ENCODE results near the gene FAM185A.

FAM185A gene

DNA sequence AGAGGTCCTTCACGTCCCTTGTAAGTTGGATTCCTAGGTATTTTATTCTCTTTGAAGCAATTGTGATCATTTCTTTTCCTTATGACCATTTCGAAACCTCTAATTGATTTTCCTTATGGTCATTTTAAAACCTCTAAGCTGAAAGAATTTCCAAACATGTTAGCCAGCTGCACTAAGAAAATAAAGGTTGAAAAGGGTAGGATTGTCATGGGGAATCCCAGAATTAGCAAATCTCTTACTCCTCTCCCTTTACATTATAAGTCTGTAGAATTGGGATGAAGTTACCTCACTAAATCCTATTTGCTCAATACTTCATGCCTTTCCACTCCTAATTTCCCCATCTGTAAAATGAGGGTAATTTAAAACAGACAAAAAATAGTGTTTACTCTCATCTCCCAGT is 79.5 kb downstream of the FAM185A start:
- H3K79me1 ChIP-seq (ENCODE audit: low read length): no peaks in the 10 kb centered on the region
- no peak overlapping the region for H4K91ac ChIP-seq (ENCODE audit: low read depth, low read length)
- no peak overlapping the region for H4K12ac ChIP-seq (ENCODE audit: low read depth, low read length)
- H4K8ac ChIP-seq (ENCODE audit: low read depth, low read length): no peak overlapping the region
- no peak overlapping the region for H2AFZ ChIP-seq (ENCODE audit: insufficient read depth, low read length, poor library complexity)
- H2BK5ac ChIP-seq (ENCODE audit: low read depth, low read length, poor library complexity): no peak overlapping the region
- no peak overlapping the region for H3K14ac ChIP-seq (ENCODE audit: low read length)
- no peak overlapping the region for H2BK120ac ChIP-seq (ENCODE audit: insufficient read depth, low read length, poor library complexity)
- H3K4ac ChIP-seq (ENCODE audit: low read depth, low read length): no peak overlapping the region
- no peak overlapping the region for H3K27ac ChIP-seq (ENCODE audit: low read depth, low read length)
- H3K23ac ChIP-seq (ENCODE audit: low read length): no peak overlapping the region
- H3K4me2 ChIP-seq (ENCODE audit: low read length): no peak overlapping the region
- no peak overlapping the region for H2AK5ac ChIP-seq (ENCODE audit: low read length)
- H3K36me3 ChIP-seq (ENCODE audit: control insufficient read depth in 1 of 2, insufficient read depth in 2 of 2, low read length in 2 of 2): peaks cover 2 to 3% of the 10 kb centered on the region in 2 experiments
- no peak overlapping the region for H3K18ac ChIP-seq (ENCODE audit: low read length)
- no CpG with 5 or more reads among the region's 2 CpGs for WGBS (ENCODE audit: extremely low coverage, insufficient coverage, insufficient read length)
- H3K9me3 ChIP-seq (ENCODE audit: insufficient read depth, low read depth, low read length): no peaks in the 10 kb centered on the region
- no peak overlapping the region for H2BK12ac ChIP-seq (ENCODE audit: low read length)
- peaks cover 1% of the 10 kb centered on the region for H3K79me2 ChIP-seq (ENCODE audit: control insufficient read depth, insufficient read depth, low read length, poor library complexity)
- peaks cover 7 to 12% of the 10 kb centered on the region in 2 experiments for H3K4me1 ChIP-seq (ENCODE audit: control insufficient read depth in 1 of 2, insufficient read depth in 2 of 2, low read length in 2 of 2)
- H3K27me3 ChIP-seq (ENCODE audit: insufficient read depth, low read length): no peaks in the 10 kb centered on the region
- DNase-seq: no peak
- no peak overlapping the region for H3K9ac ChIP-seq (ENCODE audit: low read length)
- no peak overlapping the region for H3K4me3 ChIP-seq (ENCODE audit: low read depth, low read length)

DNA sequence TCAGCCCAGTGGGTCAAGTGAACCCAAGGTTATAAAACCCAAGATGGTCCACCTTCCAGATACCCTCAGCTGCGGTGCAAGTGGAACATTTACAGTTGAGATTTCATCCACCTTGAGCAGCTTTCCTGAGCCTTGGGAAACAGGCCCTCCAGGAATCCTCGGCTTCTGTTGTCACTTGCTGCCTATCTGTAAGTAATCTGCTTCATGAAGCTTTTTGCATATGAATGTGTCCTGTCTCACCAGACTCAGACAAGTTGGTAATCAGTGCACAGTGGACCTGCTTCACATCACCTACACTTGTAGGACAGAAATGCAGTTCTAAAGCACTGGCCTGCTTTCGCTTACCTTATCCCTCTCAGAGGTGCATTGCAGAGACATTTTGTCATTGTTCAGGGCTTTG is 80.3 kb downstream of the FAM185A start:
- H3K9me3 ChIP-seq (ENCODE audit: insufficient read depth, low read depth, low read length): no peaks in the 10 kb centered on the region
- no peak overlapping the region for H3K9ac ChIP-seq (ENCODE audit: low read length)
- peaks cover 7 to 12% of the 10 kb centered on the region in 2 experiments for H3K4me1 ChIP-seq (ENCODE audit: control insufficient read depth in 1 of 2, insufficient read depth in 2 of 2, low read length in 2 of 2)
- no peak overlapping the region for H3K14ac ChIP-seq (ENCODE audit: low read length)
- H2AFZ ChIP-seq (ENCODE audit: insufficient read depth, low read length, poor library complexity): no peak overlapping the region
- H2BK120ac ChIP-seq (ENCODE audit: insufficient read depth, low read length, poor library complexity): no peak overlapping the region
- no peak overlapping the region for H3K4me3 ChIP-seq (ENCODE audit: low read depth, low read length)
- no peak overlapping the region for H3K18ac ChIP-seq (ENCODE audit: low read length)
- H3K27ac ChIP-seq (ENCODE audit: low read depth, low read length): peak overlapping the region; percentile 65
- H3K27me3 ChIP-seq (ENCODE audit: insufficient read depth, low read length): no peaks in the 10 kb centered on the region
- no peak overlapping the region for H2AK5ac ChIP-seq (ENCODE audit: low read length)
- peak overlapping the region; percentile 29 for H3K4me2 ChIP-seq (ENCODE audit: low read length)
- peaks cover 2 to 3% of the 10 kb centered on the region in 2 experiments for H3K36me3 ChIP-seq (ENCODE audit: control insufficient read depth in 1 of 2, insufficient read depth in 2 of 2, low read length in 2 of 2)
- H3K23ac ChIP-seq (ENCODE audit: low read length): no peak overlapping the region
- no CpG with 5 or more reads among the region's 3 CpGs for WGBS (ENCODE audit: extremely low coverage, insufficient coverage, insufficient read length)
- no peak overlapping the region for H3K4ac ChIP-seq (ENCODE audit: low read depth, low read length)
- H3K79me2 ChIP-seq (ENCODE audit: control insufficient read depth, insufficient read depth, low read length, poor library complexity): peaks cover 1% of the 10 kb centered on the region
- H3K79me1 ChIP-seq (ENCODE audit: low read length): no peaks in the 10 kb centered on the region
- no peak overlapping the region for H4K91ac ChIP-seq (ENCODE audit: low read depth, low read length)
- H4K12ac ChIP-seq (ENCODE audit: low read depth, low read length): no peak overlapping the region
- H2BK5ac ChIP-seq (ENCODE audit: low read depth, low read length, poor library complexity): peak overlapping the region; percentile 37
- peak overlapping the region; percentile 36 for H2BK12ac ChIP-seq (ENCODE audit: low read length)
- no peak for DNase-seq
- H4K8ac ChIP-seq (ENCODE audit: low read depth, low read length): no peak overlapping the region

DNA sequence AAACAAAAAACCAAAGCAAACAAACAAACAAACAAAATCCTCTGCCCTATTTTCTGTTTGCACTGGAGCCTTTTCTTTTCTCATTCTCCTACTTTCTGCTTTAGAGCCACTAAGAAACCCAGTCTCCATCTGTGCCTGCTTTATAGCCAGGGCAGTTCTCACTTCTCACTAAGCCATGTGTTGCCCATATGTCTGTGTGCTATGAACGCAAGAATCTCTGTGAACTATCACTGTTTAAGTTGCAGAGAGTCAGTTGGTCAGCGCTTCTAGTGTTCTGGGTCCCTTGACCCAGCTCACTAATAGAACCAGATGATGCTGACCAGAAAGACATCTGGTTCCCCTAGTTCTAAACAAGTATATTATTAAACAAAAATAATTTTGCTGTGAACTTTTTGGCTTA is 81.4 kb downstream of the FAM185A start:
- H3K79me2 ChIP-seq (ENCODE audit: control insufficient read depth, insufficient read depth, low read length, poor library complexity): peaks cover 1% of the 10 kb centered on the region
- no peak overlapping the region for H3K4me3 ChIP-seq (ENCODE audit: low read depth, low read length)
- H3K36me3 ChIP-seq (ENCODE audit: control insufficient read depth in 1 of 2, insufficient read depth in 2 of 2, low read length in 2 of 2): peaks cover 2 to 3% of the 10 kb centered on the region in 2 experiments
- H2AFZ ChIP-seq (ENCODE audit: insufficient read depth, low read length, poor library complexity): no peak overlapping the region
- no peak for DNase-seq
- no peak overlapping the region for H3K23ac ChIP-seq (ENCODE audit: low read length)
- no peak overlapping the region for H3K4ac ChIP-seq (ENCODE audit: low read depth, low read length)
- H2BK5ac ChIP-seq (ENCODE audit: low read depth, low read length, poor library complexity): no peak overlapping the region
- no peak overlapping the region for H4K91ac ChIP-seq (ENCODE audit: low read depth, low read length)
- no peak overlapping the region for H3K9ac ChIP-seq (ENCODE audit: low read length)
- H3K4me1 ChIP-seq (ENCODE audit: control insufficient read depth in 1 of 2, insufficient read depth in 2 of 2, low read length in 2 of 2): peaks cover 7 to 14% of the 10 kb centered on the region in 2 experiments
- no CpG with 5 or more reads among the region's 2 CpGs for WGBS (ENCODE audit: extremely low coverage, insufficient coverage, insufficient read length)
- H2BK12ac ChIP-seq (ENCODE audit: low read length): no peak overlapping the region
- H3K79me1 ChIP-seq (ENCODE audit: low read length): no peaks in the 10 kb centered on the region
- no peak overlapping the region for H3K27ac ChIP-seq (ENCODE audit: low read depth, low read length)
- H3K4me2 ChIP-seq (ENCODE audit: low read length): no peak overlapping the region
- H3K14ac ChIP-seq (ENCODE audit: low read length): no peak overlapping the region
- H2AK5ac ChIP-seq (ENCODE audit: low read length): no peak overlapping the region
- H3K9me3 ChIP-seq (ENCODE audit: insufficient read depth, low read depth, low read length): no peaks in the 10 kb centered on the region
- no peak overlapping the region for H2BK120ac ChIP-seq (ENCODE audit: insufficient read depth, low read length, poor library complexity)
- no peaks in the 10 kb centered on the region for H3K27me3 ChIP-seq (ENCODE audit: insufficient read depth, low read length)
- no peak overlapping the region for H4K12ac ChIP-seq (ENCODE audit: low read depth, low read length)
- no peak overlapping the region for H3K18ac ChIP-seq (ENCODE audit: low read length)
- H4K8ac ChIP-seq (ENCODE audit: low read depth, low read length): no peak overlapping the region

DNA sequence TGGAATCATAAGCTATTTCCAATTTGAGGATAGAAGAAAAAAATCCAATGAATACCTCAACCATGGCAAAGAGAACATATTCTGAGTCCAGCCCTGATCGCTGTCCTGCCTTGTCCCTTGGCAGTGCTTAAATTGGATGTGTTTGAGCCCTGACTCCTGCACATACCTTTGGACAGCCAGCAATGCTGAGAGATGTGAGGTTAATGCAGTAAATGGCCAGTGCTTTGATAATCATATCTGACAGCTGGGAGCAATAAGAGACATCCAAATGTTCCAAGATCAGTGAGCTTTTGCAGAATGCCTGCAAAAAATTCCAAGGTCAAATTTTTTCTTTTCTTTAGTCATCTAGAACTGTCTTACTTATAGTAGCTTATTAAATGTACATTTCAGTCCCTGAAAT is 83.9 kb downstream of the FAM185A start:
- no peak overlapping the region for H3K4me2 ChIP-seq (ENCODE audit: low read length)
- no peak for DNase-seq
- no peak overlapping the region for H3K18ac ChIP-seq (ENCODE audit: low read length)
- H2AK5ac ChIP-seq (ENCODE audit: low read length): no peak overlapping the region
- H3K79me1 ChIP-seq (ENCODE audit: low read length): no peaks in the 10 kb centered on the region
- no peak overlapping the region for H3K14ac ChIP-seq (ENCODE audit: low read length)
- H3K4me1 ChIP-seq (ENCODE audit: control insufficient read depth in 1 of 2, insufficient read depth in 2 of 2, low read length in 2 of 2): peaks cover 9 to 17% of the 10 kb centered on the region in 2 experiments
- no peak overlapping the region for H4K91ac ChIP-seq (ENCODE audit: low read depth, low read length)
- H2AFZ ChIP-seq (ENCODE audit: insufficient read depth, low read length, poor library complexity): no peak overlapping the region
- no peak overlapping the region for H3K23ac ChIP-seq (ENCODE audit: low read length)
- no peaks in the 10 kb centered on the region for H3K9me3 ChIP-seq (ENCODE audit: insufficient read depth, low read depth, low read length)
- no peak overlapping the region for H2BK120ac ChIP-seq (ENCODE audit: insufficient read depth, low read length, poor library complexity)
- no peaks in the 10 kb centered on the region for H3K36me3 ChIP-seq (ENCODE audit: control insufficient read depth in 1 of 2, insufficient read depth in 2 of 2, low read length in 2 of 2)
- no peak overlapping the region for H3K4ac ChIP-seq (ENCODE audit: low read depth, low read length)
- no peak overlapping the region for H2BK12ac ChIP-seq (ENCODE audit: low read length)
- no peak overlapping the region for H3K9ac ChIP-seq (ENCODE audit: low read length)
- H3K79me2 ChIP-seq (ENCODE audit: control insufficient read depth, insufficient read depth, low read length, poor library complexity): peaks cover 1% of the 10 kb centered on the region
- no peak overlapping the region for H3K4me3 ChIP-seq (ENCODE audit: low read depth, low read length)
- H3K27ac ChIP-seq (ENCODE audit: low read depth, low read length): no peak overlapping the region
- no peak overlapping the region for H4K8ac ChIP-seq (ENCODE audit: low read depth, low read length)
- no CpG with 5 or more reads among the region's 1 CpG for WGBS (ENCODE audit: extremely low coverage, insufficient coverage, insufficient read length)
- no peak overlapping the region for H2BK5ac ChIP-seq (ENCODE audit: low read depth, low read length, poor library complexity)
- H3K27me3 ChIP-seq (ENCODE audit: insufficient read depth, low read length): no peaks in the 10 kb centered on the region
- no peak overlapping the region for H4K12ac ChIP-seq (ENCODE audit: low read depth, low read length)

Data from trophoblast cell (in vitro differentiated cells and primary cell).